HepG2 (cell line): ENCODE results near the gene NFRKB. TPM values are rescaled to one million over a fixed set of nuclear protein-coding genes. Genes with fewer than 3 reads are reported as not detected.

Source experiments
- ARNTL ChIP-seq: sonication (generic); formaldehyde crosslinking; IDR thresholded peaks from 2 replicates; pipeline ENCODE4 v1.4.0; 2020; ENCODE audit warnings: mild to moderate bottlenecking, missing genetic modification reagents
- ASH2L ChIP-seq: fragments of 300-600, 200-600 bp; sonication (generic); IDR thresholded peaks from 2 replicates; pipeline ENCODE4 v1.7.0; 2017; ENCODE audit warnings: low read depth, mild to moderate bottlenecking, moderate library complexity, mixed read lengths, low read length; ENCODE audit not compliant: insufficient read length
- ATF7 ChIP-seq, 2 experiments: fragments of 450-650 bp in 1 of 2; sonication (generic) in 1 of 2; formaldehyde crosslinking in 1 of 2; IDR thresholded peaks; 2 replicates each; pipeline versions ENCODE4 v1.4.0 to v1.6.1; 2016 to 2020; ENCODE audit warnings: antibody characterized with exemption in 1 of 2, mild to moderate bottlenecking in 1 of 2, missing genetic modification reagents in 1 of 2
- BRD4 ChIP-seq: sonication (generic); formaldehyde crosslinking; IDR thresholded peaks from 2 replicates; pipeline ENCODE4 v1.4.0; 2020; ENCODE audit warnings: missing genetic modification reagents
- ETV5 ChIP-seq: IDR thresholded peaks from 2 replicates; pipeline ENCODE4 v1.6.1; 2018; ENCODE audit warnings: missing biosample characterization, missing genetic modification reagents, inconsistent platforms, borderline replicate concordance
- FIP1L1 ChIP-seq: fragments of 200-400 bp; formaldehyde crosslinking; IDR thresholded peaks from 2 replicates; pipeline ENCODE4 v1.6.1; 2018; ENCODE audit warnings: low read depth, mild to moderate bottlenecking, low read length, moderate library complexity, borderline replicate concordance; ENCODE audit not compliant: insufficient read depth
- FOXA1 ChIP-seq, 2 experiments: fragments of 450-650 bp in 1 of 2; sonication (generic) in 1 of 2; formaldehyde crosslinking in 1 of 2; IDR thresholded peaks; 2 replicates each; pipeline versions ENCODE4 v1.4.0 to v1.6.1; 2016 to 2020; ENCODE audit warnings: missing genetic modification reagents in 1 of 2
- KDM3A ChIP-seq: IDR thresholded peaks from 2 replicates; pipeline ENCODE4 v1.6.1; 2018; ENCODE audit warnings: low read depth, missing compliant biosample characterization
- KLF13 ChIP-seq: sonication (generic); formaldehyde crosslinking; IDR thresholded peaks from 2 replicates; pipeline ENCODE4 v1.4.0; 2020; ENCODE audit warnings: mild to moderate bottlenecking, missing genetic modification reagents
- MEIS2 ChIP-seq: sonication (generic); formaldehyde crosslinking; IDR thresholded peaks from 2 replicates; pipeline ENCODE4 v1.9.0; 2021; ENCODE audit warnings: mild to moderate bottlenecking, missing genetic modification reagents
- RARA ChIP-seq: IDR thresholded peaks from 2 replicates; pipeline ENCODE4 v1.6.1; 2016; ENCODE audit warnings: missing genetic modification reagents, missing compliant biosample characterization
- SP140L ChIP-seq: sonication (generic); formaldehyde crosslinking; IDR thresholded peaks from 2 replicates; pipeline ENCODE4 v1.4.0; 2020; ENCODE audit warnings: missing genetic modification reagents, borderline replicate concordance
- SP5 ChIP-seq: IDR thresholded peaks from 2 replicates; pipeline ENCODE4 v1.6.1; 2016; ENCODE audit warnings: low read depth, borderline replicate concordance
- TARDBP ChIP-seq: sonication (generic); formaldehyde crosslinking; IDR thresholded peaks from 2 replicates; pipeline ENCODE4 v1.8.0; 2022; ENCODE audit warnings: mild to moderate bottlenecking, missing genetic modification reagents
- YEATS2 ChIP-seq: sonication (generic); formaldehyde crosslinking; IDR thresholded peaks from 2 replicates; pipeline ENCODE4 v1.4.0; 2020; ENCODE audit warnings: missing genetic modification reagents, borderline replicate concordance
- ZNF432 ChIP-seq: sonication (generic); formaldehyde crosslinking; IDR thresholded peaks from 2 replicates; pipeline ENCODE4 v1.5.0; 2020; ENCODE audit warnings: missing genetic modification reagents, mild to moderate bottlenecking, borderline replicate concordance
- ZNF460 ChIP-seq: sonication (generic); formaldehyde crosslinking; IDR thresholded peaks from 2 replicates; pipeline ENCODE4 v1.5.1; 2020; ENCODE audit warnings: missing genetic modification reagents, mild to moderate bottlenecking, borderline replicate concordance
- ZNF83 ChIP-seq: sonication (generic); formaldehyde crosslinking; IDR thresholded peaks from 2 replicates; pipeline ENCODE4 v1.4.0; 2020; ENCODE audit warnings: missing genetic modification reagents, mild to moderate bottlenecking, borderline replicate concordance
- ZSCAN9 ChIP-seq: IDR thresholded peaks from 2 replicates; pipeline ENCODE4 v1.6.1; 2016; ENCODE audit warnings: borderline replicate concordance
- polyA plus RNA-seq, 8 experiments: library from polyadenylated mRNA; depleted of rRNA in 3 of 8; stranded (reverse) in 7 of 8; unstranded in 1 of 8; fragments of >200 nt; fragmentation: Illumina TruSeq in 4 of 8; extraction: Trizol in 4 of 8; gene quantifications; 2 replicates each; pipeline versions ENCODE4 v1.2.1 to v1.2.3, GENCODE V29; 2011 to 2016; ENCODE audit warnings: low read depth in 4 of 8, missing spikeins in 1 of 8, mixed read lengths in 1 of 8; ENCODE audit not compliant: insufficient read depth in 1 of 8
- total RNA-seq, 5 experiments: library from RNA; depleted of rRNA; stranded (reverse); fragments of >200 nt; fragmentation: Illumina TruSeq; extraction: Trizol; gene quantifications; 2 replicates each; pipeline ENCODE4 v1.2.3, GENCODE V29; 2016; ENCODE audit warnings: low read depth in 1 of 5
- TF ChIP-seq, protein P1 (sequence below): sonication (generic); formaldehyde crosslinking; IDR thresholded peaks from 2 replicates; pipeline ENCODE4 v1.5.0; 2020; ENCODE audit warnings: missing genetic modification reagents, mild to moderate bottlenecking, borderline replicate concordance
- TF ChIP-seq, protein P2 (sequence below): IDR thresholded peaks from 2 replicates; pipeline ENCODE4 v1.6.1; 2012; ENCODE audit warnings: inconsistent platforms
- TF ChIP-seq, protein P3 (sequence below): sonication (generic); formaldehyde crosslinking; conservative IDR thresholded peaks from 2 replicates; pipeline ENCODE4 v1.4.0; 2020; ENCODE audit warnings: missing genetic modification reagents
- TF ChIP-seq, protein P4 (sequence below): IDR thresholded peaks from 2 replicates; pipeline ENCODE4 v1.6.1; 2018; ENCODE audit warnings: missing genetic modification reagents, mild to moderate bottlenecking, missing compliant biosample characterization
- TF ChIP-seq, protein P5 (sequence below): sonication (generic); formaldehyde crosslinking; IDR thresholded peaks from 2 replicates; pipeline ENCODE4 v1.4.0; 2020; ENCODE audit warnings: missing genetic modification reagents, borderline replicate concordance

NFRKB gene
- total and polyA plus RNA-seq, 2 of the 13 experiments (the other 11 are each of a cell fraction or from before 2014, with no cell fraction given): 22.9 to 23.7 TPM

- TF ChIP-seq, protein P1, sequence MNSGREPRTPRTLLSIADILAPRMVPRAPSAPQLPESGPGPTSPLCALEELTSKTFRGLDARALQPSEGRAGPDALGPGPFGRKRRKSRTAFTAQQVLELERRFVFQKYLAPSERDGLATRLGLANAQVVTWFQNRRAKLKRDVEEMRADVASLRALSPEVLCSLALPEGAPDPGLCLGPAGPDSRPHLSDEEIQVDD (CRISPR knock-in tag): no peak
- TF ChIP-seq BRD4 (CRISPR knock-in tag) (no peak), KDM3A (CRISPR knock-in tag) (no peak), ASH2L (peak; percentile 25), FIP1L1 (no peak), SP140L (CRISPR knock-in tag) (0 out of 2 replicates have a peak, but pooled peaks have one; percentile 68), TARDBP (peak; percentile 75; the same call in 1 of the 2 replicates), SP5 (CRISPR knock-in tag) (peak; percentile 98), KLF13 (CRISPR knock-in tag) (no peak), ATF7 (IDR thresholded peaks at IDR 0.05) (no peak), ATF7 (CRISPR knock-in tag; IDR thresholded peaks at IDR 0.05) (no peak; the same call in 1 of the 2 replicates), ARNTL (CRISPR knock-in tag) (no peak), ZNF460 (CRISPR knock-in tag) (no peak), ZSCAN9 (CRISPR knock-in tag) (peak; percentile 75; the same call in 1 of the 2 replicates), MEIS2 (CRISPR knock-in tag) (no peak), ZNF83 (CRISPR knock-in tag) (no peak), YEATS2 (0 out of 2 replicates have a peak, but pooled peaks have one; percentile 25), ZNF432 (no peak), FOXA1 (IDR thresholded peaks at IDR 0.05) (no peak), FOXA1 (CRISPR knock-in tag; IDR thresholded peaks at IDR 0.05) (peak; percentile 96), RARA (CRISPR knock-in tag) (peak; percentile 70), ETV5 (CRISPR knock-in tag) (peak; percentile 95)
- TF ChIP-seq, protein P2, sequence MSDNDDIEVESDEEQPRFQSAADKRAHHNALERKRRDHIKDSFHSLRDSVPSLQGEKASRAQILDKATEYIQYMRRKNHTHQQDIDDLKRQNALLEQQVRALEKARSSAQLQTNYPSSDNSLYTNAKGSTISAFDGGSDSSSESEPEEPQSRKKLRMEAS: peak; percentile 66
- TF ChIP-seq, protein P3, sequence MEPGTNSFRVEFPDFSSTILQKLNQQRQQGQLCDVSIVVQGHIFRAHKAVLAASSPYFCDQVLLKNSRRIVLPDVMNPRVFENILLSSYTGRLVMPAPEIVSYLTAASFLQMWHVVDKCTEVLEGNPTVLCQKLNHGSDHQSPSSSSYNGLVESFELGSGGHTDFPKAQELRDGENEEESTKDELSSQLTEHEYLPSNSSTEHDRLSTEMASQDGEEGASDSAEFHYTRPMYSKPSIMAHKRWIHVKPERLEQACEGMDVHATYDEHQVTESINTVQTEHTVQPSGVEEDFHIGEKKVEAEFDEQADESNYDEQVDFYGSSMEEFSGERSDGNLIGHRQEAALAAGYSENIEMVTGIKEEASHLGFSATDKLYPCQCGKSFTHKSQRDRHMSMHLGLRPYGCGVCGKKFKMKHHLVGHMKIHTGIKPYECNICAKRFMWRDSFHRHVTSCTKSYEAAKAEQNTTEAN: no peak; the same call in 1 of the 2 replicates
- TF ChIP-seq, protein P4, sequence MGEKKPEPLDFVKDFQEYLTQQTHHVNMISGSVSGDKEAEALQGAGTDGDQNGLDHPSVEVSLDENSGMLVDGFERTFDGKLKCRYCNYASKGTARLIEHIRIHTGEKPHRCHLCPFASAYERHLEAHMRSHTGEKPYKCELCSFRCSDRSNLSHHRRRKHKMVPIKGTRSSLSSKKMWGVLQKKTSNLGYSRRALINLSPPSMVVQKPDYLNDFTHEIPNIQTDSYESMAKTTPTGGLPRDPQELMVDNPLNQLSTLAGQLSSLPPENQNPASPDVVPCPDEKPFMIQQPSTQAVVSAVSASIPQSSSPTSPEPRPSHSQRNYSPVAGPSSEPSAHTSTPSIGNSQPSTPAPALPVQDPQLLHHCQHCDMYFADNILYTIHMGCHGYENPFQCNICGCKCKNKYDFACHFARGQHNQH (CRISPR knock-in tag): peak; percentile 86
- TF ChIP-seq, protein P5, sequence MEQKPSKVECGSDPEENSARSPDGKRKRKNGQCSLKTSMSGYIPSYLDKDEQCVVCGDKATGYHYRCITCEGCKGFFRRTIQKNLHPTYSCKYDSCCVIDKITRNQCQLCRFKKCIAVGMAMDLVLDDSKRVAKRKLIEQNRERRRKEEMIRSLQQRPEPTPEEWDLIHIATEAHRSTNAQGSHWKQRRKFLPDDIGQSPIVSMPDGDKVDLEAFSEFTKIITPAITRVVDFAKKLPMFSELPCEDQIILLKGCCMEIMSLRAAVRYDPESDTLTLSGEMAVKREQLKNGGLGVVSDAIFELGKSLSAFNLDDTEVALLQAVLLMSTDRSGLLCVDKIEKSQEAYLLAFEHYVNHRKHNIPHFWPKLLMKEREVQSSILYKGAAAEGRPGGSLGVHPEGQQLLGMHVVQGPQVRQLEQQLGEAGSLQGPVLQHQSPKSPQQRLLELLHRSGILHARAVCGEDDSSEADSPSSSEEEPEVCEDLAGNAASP (CRISPR knock-in tag): 0 out of 2 replicates have a peak, but pooled peaks have one; percentile 54
Measured at GRCh38 chr11:129853518-129854231, 41.7 kb downstream of the NFRKB start (continued).
